GM10266 (cell line): ENCODE measurements around the gene DIP2B.

Experiments
- DNase-seq: peaks from one replicate; pipeline ENCODE4 v3.0.0; 2012; ENCODE audit errors: extremely low spot score
- TF ChIP-seq, protein P1 (sequence below): IDR thresholded peaks from 2 replicates; pipeline ENCODE4 v1.5.1; 2012; ENCODE audit warnings: mild to moderate bottlenecking, low read depth; ENCODE audit not compliant: control insufficient read depth, insufficient read depth; ENCODE audit errors: missing control alignments

The DIP2B gene

GRCh38 chr12:50569876-50570275, 65.1 kb downstream of the DIP2B start:
- TF ChIP-seq, protein P1, sequence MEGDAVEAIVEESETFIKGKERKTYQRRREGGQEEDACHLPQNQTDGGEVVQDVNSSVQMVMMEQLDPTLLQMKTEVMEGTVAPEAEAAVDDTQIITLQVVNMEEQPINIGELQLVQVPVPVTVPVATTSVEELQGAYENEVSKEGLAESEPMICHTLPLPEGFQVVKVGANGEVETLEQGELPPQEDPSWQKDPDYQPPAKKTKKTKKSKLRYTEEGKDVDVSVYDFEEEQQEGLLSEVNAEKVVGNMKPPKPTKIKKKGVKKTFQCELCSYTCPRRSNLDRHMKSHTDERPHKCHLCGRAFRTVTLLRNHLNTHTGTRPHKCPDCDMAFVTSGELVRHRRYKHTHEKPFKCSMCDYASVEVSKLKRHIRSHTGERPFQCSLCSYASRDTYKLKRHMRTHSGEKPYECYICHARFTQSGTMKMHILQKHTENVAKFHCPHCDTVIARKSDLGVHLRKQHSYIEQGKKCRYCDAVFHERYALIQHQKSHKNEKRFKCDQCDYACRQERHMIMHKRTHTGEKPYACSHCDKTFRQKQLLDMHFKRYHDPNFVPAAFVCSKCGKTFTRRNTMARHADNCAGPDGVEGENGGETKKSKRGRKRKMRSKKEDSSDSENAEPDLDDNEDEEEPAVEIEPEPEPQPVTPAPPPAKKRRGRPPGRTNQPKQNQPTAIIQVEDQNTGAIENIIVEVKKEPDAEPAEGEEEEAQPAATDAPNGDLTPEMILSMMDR = no peak
- DNase-seq = no peak

GRCh38 chr12:50571786-50572185, 67.0 kb downstream of the DIP2B start:
- TF ChIP-seq, protein P1 = no peak
- DNase-seq = no peak

DNA sequence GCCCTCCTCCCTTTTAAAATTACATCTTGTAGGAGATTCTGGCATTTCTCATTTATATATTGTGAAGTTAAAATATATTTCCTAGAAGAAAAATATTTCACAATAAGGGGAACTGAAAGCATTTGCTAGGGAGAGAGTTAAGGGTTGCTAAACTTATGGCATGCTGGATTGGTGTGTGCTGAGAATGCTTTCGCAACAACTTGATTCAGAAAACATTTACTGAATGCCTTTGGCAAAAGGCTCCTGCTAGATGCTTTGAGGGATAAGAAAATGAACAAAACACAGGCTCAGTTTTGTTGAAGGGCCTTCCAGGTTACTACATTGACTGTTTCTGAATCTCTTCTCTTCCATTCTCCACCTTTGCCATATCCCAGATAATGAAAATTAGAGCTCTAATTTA, 67.5 kb downstream of the DIP2B start:
- no peak for DNase-seq
- TF ChIP-seq, protein P1 = no peak

GRCh38 chr12:50572760-50573159, 68.0 kb downstream of the DIP2B start:
- TF ChIP-seq, protein P1 = no peak

GRCh38 chr12:50573271-50573670, 68.5 kb downstream of the DIP2B start:
- TF ChIP-seq, protein P1 = no peak
- no peak for DNase-seq

More at GRCh38 chr12:50572760-50573159, 68.0 kb downstream of the DIP2B start:
- DNase-seq = no peak

- TF ChIP-seq, protein P1 = no peak
- DNase-seq = no peak
Observed at GRCh38 chr12:50574601-50575348, 70.0 kb downstream of the DIP2B start.

GRCh38 chr12:50579757-50580267, 75.0 kb downstream of the DIP2B start:
- no peak for DNase-seq
- TF ChIP-seq, protein P1 = no peak
